SU-DHL-6 (cell line): Measurements from ENCODE around the gene IQCH.

Experiments
- H2AFZ ChIP-seq: fragments of 200-600 bp; sonication (generic); 2 replicates; pipeline ENCODE4 v1.6.1; 2014; ENCODE audit warnings: low read depth, mild to moderate bottlenecking, moderate library complexity, mixed read lengths, antibody characterized with exemption, low read length; ENCODE audit not compliant: severe bottlenecking
- H3F3A ChIP-seq: fragments of 200-600 bp; shearing (Covaris generic); 2 replicates; pipeline ENCODE4 v1.6.0; 2016; ENCODE audit warnings: antibody characterized with exemption, mild to moderate bottlenecking; ENCODE audit not compliant: insufficient read depth
- H3K27ac ChIP-seq: fragments of 200-600 bp; sonication (generic); 2 replicates; pipeline ENCODE4 v1.5.1; 2016; ENCODE audit warnings: low read depth, mild to moderate bottlenecking, low read length, moderate library complexity, mixed read lengths
- H3K27me3 ChIP-seq: fragments of 200-600 bp; sonication (generic), shearing (Covaris generic); 2 replicates; pipeline ENCODE4 v1.6.0; 2014; ENCODE audit warnings: mild to moderate bottlenecking, low read length
- H3K36me3 ChIP-seq: fragments of 200-600 bp; sonication (generic); 2 replicates; pipeline ENCODE4 v1.6.1; 2014; ENCODE audit warnings: mild to moderate bottlenecking, low read length, mixed read lengths
- H3K4me2 ChIP-seq: fragments of 300-600, 200-600 bp; shearing (Covaris generic), sonication (generic); 2 replicates; pipeline ENCODE4 v1.6.0; 2014; ENCODE audit warnings: low read length, low read depth, mild to moderate bottlenecking; ENCODE audit not compliant: poor library complexity, severe bottlenecking
- H3K4me3 ChIP-seq: fragments of 200-600 bp; sonication (generic); 2 replicates; pipeline ENCODE4 v1.5.1; 2014; ENCODE audit warnings: antibody characterized with exemption, low read length, mild to moderate bottlenecking, mixed read lengths; ENCODE audit not compliant: insufficient read depth, poor library complexity, severe bottlenecking
- H3K79me2 ChIP-seq: fragments of 200-600 bp; sonication (generic); 2 replicates; pipeline ENCODE4 v1.6.1; 2014; ENCODE audit warnings: mild to moderate bottlenecking, low read length, moderate library complexity; ENCODE audit not compliant: insufficient read depth
- H3K9ac ChIP-seq: fragments of 200-600 bp; sonication (generic); 2 replicates; pipeline ENCODE4 v1.7.0; 2014; ENCODE audit warnings: mild to moderate bottlenecking, low read length
- H3K9me2 ChIP-seq: fragments of 200-600 bp; sonication (generic); replicated peaks from 2 replicates; pipeline ENCODE4 v1.6.1; 2014; ENCODE audit warnings: low read length; ENCODE audit not compliant: insufficient read depth
- H3K9me3 ChIP-seq: fragments of 200-600 bp; sonication (generic); 2 replicates; pipeline ENCODE4 v1.6.1; 2014; ENCODE audit warnings: low read length, mixed read lengths; ENCODE audit not compliant: insufficient read depth
- H4K20me1 ChIP-seq: fragments of 200-600 bp; sonication (generic); 2 replicates; pipeline ENCODE4 v1.6.1; 2014; ENCODE audit warnings: low read depth, mild to moderate bottlenecking, antibody characterized with exemption, low read length, moderate library complexity, mixed read lengths
- EZH2phosphoT487 ChIP-seq: fragments of 200-600 bp; sonication (generic), shearing (Covaris generic); conservative IDR thresholded peaks from 2 replicates; pipeline ENCODE4 v1.6.1; 2018; ENCODE audit warnings: mild to moderate bottlenecking, antibody characterized with exemption, low read length, moderate library complexity, mixed read lengths
- TF ChIP-seq, protein P1 (sequence below): fragments of 200-600 bp; sonication (generic); IDR thresholded peaks from one replicate; pipeline ENCODE4 v1.5.1; 2017; ENCODE audit warnings: antibody characterized with exemption, mild to moderate bottlenecking, low read length, moderate library complexity; ENCODE audit not compliant: insufficient read depth, poor library complexity, severe bottlenecking

IQCH gene

DNA sequence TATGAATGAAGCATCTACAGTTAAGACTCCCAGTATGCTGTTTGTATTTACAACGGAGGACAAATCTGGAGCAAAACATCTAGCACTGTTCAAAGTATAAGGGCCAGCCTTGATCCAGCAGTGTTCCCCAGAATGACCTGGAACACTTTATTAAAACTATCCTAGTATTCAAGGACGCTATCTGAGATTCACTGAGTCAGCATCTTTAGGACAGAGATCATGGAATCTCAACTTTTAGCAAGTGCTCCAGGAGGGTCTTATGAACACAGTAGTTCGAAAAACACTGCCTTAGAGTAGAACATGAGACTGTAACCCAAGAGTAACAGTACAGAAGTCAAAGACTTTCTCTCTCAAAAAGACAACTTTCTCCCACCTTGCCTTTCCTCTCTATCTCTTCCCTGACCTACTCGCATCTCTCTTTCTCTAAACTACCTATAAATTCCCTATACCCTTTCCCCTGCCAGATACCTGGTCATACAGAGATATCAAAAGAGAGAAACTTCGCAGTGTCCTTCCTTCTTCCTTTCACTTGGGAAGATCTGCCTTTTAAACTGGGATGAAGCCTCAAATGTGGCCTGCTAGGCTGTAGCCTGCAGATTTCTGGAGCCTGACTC, 43.9 kb upstream of the IQCH start:
- H3K79me2 ChIP-seq, result no peaks in the 10 kb centered on the region
- H3K27ac ChIP-seq, result no peak overlapping the region
- no peaks in the 10 kb centered on the region for H3F3A ChIP-seq
- no peaks in the 10 kb centered on the region for H4K20me1 ChIP-seq
- H2AFZ ChIP-seq, result no peak overlapping the region
- no peak overlapping the region for H3K9ac ChIP-seq
- H3K9me3 ChIP-seq, result no peaks in the 10 kb centered on the region
- no peak overlapping the region for H3K4me3 ChIP-seq
- peaks cover 6% of the 10 kb centered on the region; the same call in 1 of the 2 replicates for H3K36me3 ChIP-seq
- no peaks in the 10 kb centered on the region for H3K27me3 ChIP-seq
- no peak overlapping the region for H3K4me2 ChIP-seq
- TF ChIP-seq EZH2phosphoT487, result no peak
- TF ChIP-seq, protein P1, sequence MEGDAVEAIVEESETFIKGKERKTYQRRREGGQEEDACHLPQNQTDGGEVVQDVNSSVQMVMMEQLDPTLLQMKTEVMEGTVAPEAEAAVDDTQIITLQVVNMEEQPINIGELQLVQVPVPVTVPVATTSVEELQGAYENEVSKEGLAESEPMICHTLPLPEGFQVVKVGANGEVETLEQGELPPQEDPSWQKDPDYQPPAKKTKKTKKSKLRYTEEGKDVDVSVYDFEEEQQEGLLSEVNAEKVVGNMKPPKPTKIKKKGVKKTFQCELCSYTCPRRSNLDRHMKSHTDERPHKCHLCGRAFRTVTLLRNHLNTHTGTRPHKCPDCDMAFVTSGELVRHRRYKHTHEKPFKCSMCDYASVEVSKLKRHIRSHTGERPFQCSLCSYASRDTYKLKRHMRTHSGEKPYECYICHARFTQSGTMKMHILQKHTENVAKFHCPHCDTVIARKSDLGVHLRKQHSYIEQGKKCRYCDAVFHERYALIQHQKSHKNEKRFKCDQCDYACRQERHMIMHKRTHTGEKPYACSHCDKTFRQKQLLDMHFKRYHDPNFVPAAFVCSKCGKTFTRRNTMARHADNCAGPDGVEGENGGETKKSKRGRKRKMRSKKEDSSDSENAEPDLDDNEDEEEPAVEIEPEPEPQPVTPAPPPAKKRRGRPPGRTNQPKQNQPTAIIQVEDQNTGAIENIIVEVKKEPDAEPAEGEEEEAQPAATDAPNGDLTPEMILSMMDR, result no peak
- H3K9me2 ChIP-seq, result no peaks in the 10 kb centered on the region

DNA sequence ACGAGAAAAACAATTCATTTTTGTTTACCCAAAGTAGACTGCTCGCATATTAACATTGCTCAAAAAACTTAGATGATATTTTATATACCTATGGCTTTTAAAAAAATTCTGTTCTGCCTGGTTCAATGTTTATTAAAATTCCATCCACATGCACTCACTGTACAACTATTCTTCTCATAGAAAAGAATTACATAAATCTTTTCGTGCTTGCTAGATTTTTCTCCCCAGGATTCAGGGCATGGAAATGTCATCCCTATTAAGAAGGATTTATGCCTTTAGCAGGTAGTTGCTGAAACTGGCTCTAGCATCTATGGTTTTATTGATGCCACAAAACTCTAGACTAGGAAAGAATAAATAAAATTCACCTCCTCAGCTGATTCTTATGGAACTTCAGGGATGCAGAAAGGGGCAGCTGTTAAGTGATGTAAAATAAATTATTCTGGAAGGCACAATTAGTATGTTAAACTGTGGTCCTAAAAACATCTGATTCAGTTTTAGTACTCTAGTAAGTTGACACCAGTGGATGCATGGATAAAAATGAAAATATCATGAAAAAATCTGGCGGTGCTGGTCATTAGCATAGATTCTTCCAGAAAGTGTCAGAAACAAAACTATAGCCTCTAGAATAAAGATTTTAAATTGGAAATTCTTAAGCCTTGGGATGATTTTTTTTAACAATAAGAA, 41.8 kb upstream of the IQCH start:
- no peaks in the 10 kb centered on the region for H4K20me1 ChIP-seq
- no peaks in the 10 kb centered on the region for H3K79me2 ChIP-seq
- H3K27me3 ChIP-seq, result no peaks in the 10 kb centered on the region
- peaks cover 6% of the 10 kb centered on the region; the same call in 1 of the 2 replicates for H3K36me3 ChIP-seq
- no peak overlapping the region for H3K4me2 ChIP-seq
- no peak for TF ChIP-seq EZH2phosphoT487
- TF ChIP-seq, protein P1, result no peak
- H3K27ac ChIP-seq, result no peak overlapping the region
- H3K9ac ChIP-seq, result no peak overlapping the region
- no peak overlapping the region for H2AFZ ChIP-seq
- H3K4me3 ChIP-seq, result no peak overlapping the region
- no peaks in the 10 kb centered on the region for H3K9me2 ChIP-seq
- no peaks in the 10 kb centered on the region for H3K9me3 ChIP-seq
- H3F3A ChIP-seq, result no peaks in the 10 kb centered on the region

DNA sequence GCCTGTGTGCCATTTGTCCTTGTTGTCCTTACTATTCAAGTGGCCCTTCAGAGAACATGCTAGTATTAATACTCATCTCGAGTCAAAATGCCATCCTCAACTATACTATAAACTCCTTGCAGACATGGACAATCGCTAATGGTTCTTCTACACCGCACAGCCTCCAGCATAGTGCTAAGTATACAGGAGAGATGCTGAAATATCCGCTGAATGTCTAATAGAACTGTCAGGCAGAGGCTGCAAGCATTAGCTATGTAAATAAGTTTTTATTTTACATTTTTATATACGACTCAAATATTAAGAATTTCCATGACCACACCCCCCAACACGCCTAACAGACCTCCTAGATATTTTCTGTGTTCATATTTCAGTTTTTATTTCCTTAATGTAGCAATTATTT, 39.5 kb upstream of the IQCH start:
- Histone ChIP-seq H3K36me3 (no peaks in the 10 kb centered on the region), H3K4me3 (no peak overlapping the region), H3K9me3 (no peaks in the 10 kb centered on the region), H3K9me2 (no peaks in the 10 kb centered on the region), H4K20me1 (no peaks in the 10 kb centered on the region), H3K4me2 (no peak overlapping the region), H3K27ac (no peak overlapping the region), H2AFZ (no peak overlapping the region), H3F3A (no peaks in the 10 kb centered on the region), H3K9ac (no peak overlapping the region), H3K79me2 (no peaks in the 10 kb centered on the region), H3K27me3 (no peaks in the 10 kb centered on the region)
- no peak for TF ChIP-seq EZH2phosphoT487
- TF ChIP-seq, protein P1, result no peak
